HG03280 (cell line): Measurements from ENCODE around the gene CACNG4.

Experiments
- ATAC-seq: cut with Tn5 transposase; IDR thresholded peaks from one replicate; pipeline ENCODE4 v1.9.1; 2021; ENCODE audit warnings: mild to moderate bottlenecking, moderate library complexity; ENCODE audit not compliant: unreplicated experiment

CACNG4 gene

GRCh38 chr17:66944351-66945146, 20.0 kb upstream of the CACNG4 start:
- ATAC-seq: no peak

DNA sequence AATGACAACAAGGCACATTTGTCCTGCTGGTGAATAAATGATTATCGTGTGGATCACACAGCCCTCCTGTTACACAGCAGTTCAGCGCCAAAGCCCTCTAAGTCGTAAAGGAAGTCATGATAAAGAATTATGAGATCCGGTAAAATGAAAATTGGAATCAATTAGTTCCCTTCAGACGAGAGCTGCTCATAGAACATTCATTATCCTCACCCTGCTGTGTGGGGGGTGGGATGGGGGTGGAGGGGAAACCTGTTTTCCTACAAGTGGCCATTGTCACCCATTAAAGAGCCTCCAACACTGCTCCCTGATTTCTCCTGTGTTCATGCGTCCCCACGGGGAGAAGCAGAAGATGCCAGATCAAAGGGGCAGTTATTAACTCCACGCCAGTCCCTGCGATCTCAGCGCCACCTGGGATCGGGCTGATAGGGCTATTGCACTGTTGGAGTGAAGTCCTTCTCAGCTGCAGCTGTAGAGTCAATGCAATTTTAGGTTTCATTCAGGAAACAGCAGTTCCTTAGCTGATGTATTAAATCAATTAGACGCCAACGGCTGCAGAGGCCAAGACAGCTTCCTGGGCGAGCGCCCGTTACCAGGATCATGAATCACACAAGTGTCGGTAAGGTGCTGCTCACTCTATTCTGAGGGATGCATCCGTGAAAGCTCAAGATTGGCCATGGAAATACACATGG, 19.2 kb upstream of the CACNG4 start:
- ATAC-seq: no peak

GRCh38 chr17:66946251-66946650, 18.3 kb upstream of the CACNG4 start:
- no peak for ATAC-seq

DNA sequence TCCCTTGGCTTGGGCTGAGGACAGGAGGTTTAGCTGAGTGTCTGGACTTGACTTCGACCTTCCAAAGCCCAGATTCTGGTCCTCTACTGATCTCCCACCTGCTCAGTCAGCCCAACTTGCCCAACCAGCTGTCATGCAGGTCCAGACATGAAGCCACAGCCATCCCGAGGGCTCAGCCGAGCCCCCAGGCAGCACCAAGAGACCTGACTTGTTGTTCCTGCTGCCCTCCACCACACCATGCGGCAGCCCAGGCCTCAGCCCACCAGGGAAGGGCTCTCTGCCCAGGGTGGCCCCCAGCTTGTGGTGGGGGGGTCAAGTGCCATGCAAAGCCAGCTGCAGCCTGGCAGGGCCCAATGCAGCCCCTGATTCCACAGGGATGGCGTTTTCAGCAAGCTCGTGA, 17.2 kb upstream of the CACNG4 start:
- no peak for ATAC-seq

- ATAC-seq: no peak
These were observed 16.3 kb upstream of the CACNG4 start for GRCh38 chr17:66948061-66948750.

DNA sequence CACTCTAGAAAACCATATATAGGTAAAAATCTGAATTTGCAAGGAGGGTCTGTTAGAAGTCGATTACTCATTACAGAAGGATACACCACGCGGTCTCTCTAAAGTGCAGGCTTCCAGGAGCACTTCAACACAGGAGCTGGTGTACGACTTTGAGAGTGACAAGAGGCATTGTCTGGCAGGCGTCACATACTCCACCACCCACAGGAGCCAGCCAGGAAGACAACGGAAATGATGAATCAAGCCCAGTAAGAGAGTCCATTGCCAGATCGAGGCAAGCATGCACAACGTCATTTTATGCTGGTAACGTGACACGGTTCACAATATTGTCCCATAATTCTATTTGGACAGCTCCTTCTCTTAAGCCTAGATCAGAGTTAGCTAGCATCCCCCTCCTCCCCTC, 15.0 kb upstream of the CACNG4 start:
- no peak for ATAC-seq

GRCh38 chr17:66950325-66950724, 14.2 kb upstream of the CACNG4 start:
- ATAC-seq: no peak

DNA sequence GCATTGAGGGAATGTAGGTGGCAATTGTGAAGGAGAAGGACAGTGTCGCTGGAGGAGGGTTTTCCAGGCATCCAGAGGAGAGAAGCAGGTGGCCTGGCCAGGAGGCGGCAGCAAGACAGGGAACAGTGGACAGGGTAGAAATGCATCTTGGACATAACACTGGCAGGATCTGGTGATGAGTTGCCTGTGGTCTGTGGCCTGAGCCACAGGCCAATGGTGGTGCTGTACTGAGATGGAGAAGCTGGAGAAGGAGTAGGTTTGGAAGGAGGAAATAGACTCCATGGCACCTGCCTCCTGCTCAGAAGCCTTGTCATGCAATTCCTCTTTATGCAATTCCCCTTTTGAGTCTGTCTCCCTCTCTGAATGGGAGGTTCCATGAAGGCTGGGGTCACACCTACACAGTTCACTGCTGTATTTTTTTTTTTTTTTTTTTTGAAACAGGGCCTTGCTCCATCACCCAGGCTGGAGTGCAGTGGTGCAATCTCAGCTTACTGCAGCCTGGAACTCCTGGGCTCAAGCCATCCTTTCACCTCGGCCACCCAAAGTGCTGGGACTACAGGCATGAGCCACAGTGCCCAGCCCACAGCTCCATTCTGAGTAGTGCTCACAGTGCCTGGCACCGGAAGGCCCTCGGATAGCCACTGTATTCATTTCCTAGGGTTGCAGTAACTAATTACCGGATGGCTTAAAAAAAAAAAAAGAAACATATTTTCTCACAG, 13.5 kb upstream of the CACNG4 start:
- ATAC-seq: no peak

DNA sequence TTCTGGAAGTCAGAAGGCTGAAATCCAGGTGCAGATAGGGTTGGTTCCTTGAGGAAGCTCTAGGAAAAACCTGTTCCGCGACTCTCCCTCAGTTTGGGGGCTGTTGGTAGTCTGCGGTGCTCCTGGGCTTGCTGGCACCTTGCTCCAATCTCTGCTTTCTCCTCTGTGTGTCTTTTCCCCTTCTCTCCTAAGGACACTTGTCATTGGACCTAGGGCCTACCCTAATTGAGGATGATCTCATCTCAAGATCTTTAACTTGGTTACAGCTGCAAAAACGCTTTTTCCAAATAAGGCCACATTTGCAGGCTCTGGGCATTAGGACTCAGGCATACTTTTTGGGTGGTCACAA, 12.9 kb upstream of the CACNG4 start:
- no peak for ATAC-seq

DNA sequence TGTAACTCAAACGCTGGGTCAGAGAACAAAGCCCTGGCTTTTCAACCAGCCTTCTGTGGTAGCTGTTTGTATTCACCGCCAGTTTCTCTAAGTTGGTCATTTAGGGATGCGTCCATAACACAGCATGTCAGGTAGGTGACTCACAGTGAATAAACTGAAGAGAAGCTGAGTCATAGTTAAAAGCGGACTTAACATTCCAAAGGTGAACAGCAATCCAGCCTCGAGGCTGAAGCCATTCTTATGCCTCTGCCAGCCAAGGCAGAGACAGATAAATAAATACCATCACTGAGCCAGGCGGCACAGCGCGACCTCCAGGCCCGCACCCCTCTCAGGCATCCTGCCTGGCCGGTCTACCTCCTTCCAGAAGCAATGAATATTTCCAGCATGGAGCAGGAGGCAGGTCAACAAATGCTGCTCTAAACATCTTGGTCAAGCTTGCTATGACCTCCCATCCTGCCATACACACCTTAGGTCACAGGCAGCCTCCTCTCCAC, 12.4 kb upstream of the CACNG4 start:
- no peak for ATAC-seq

DNA sequence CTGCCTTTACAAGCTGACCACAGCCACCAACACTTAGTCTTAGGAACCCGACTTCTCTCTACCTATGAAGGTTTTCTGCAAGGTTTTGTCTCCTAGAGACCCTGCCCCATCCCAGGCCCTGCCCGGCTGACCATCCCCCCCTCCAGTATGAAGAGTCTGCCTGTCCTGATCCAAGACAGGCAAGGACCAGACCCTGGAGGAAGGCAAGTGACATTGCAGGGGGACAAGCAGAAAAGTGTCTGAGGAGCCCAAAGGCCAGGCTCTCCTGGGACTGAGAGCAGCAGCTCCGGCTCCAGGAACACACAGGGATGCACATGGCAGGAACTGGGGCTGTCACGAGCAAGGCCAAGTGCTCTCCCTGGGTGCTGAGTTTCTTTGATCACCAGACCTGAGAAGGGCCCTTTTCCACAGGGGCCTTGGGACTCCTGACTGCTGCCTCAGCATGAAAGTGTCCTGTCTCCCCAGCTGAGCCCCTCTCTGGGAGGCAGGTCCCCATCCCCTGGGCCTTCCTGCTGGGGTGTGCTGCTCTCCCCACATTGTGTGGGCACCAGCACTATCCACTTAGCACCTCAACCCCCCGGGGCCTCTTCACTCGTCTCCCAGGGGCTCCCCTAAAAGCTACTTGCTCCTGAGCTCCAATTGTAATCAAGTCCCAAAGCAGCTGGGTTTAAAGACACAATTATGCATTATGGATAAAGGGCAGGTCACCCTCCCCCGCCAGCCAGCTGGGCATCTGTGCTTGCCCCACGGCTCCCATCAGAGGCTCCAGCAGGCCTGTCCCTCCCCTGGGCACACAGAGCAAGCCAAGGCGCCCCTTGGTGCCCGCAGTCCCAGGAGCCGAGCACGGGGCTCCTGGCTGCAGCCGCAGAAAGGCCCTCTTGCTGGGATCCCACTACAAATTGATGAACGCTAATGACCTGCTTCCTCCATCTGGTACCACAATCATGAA, 11.6 kb upstream of the CACNG4 start:
- ATAC-seq: no peak

- ATAC-seq: no peak
These were observed 10.9 kb upstream of the CACNG4 start for GRCh38 chr17:66953630-66954020.

GRCh38 chr17:66954632-66955031, 9.9 kb upstream of the CACNG4 start:
- ATAC-seq: no peak

- no peak for ATAC-seq
These were observed 8.7 kb upstream of the CACNG4 start for GRCh38 chr17:66955821-66956220.

DNA sequence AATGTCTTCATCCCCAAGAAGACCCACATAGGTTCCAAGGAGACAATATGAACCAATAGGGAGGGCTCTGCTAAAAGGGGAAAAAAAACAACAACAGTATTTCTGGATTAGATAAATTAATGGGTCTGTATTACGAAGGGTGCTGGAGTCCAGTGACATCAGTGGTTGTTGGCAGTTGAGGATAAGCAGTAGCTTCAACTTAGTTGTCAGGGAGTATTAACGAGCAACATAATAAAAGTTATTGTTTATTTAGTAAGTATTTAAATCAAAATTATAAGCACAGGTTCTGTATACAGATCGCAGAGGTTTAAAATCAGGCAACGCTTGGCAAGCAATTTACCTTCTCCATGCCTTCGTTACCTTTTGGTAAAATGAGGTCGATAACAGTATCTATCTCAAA, 7.6 kb upstream of the CACNG4 start:
- ATAC-seq: no peak

GRCh38 chr17:66957343-66957742, 7.2 kb upstream of the CACNG4 start:
- ATAC-seq: no peak

DNA sequence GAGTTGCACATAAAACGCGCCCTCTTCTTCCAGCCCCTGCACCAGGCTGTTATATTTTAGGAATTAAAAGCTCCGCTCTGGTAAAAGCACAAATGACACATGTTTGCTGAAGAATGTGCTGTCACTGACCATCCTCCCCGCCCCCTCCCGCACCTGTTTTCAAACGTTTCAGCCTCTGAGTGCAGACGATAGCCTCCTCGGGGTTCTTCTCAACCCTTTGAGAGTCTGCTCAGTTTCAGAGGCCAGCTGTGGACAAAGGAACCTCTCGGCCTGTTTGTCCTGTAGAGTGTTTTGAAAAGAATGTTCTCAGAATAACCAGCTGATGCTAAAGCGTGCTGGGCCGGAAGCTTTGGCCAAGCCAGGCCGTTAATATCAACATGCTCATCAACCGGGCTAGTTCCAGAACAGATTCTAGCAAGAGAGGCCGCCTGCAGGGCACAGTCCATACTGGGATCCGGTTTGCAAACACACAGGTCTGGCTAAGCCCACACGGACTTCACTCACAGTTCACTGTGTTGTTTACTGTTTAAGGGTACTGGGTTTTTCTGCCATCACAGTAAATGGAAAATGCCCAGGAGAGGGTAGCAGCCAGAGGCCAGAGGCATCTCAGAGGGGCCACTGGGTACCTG, 6.4 kb upstream of the CACNG4 start:
- no peak for ATAC-seq

- no peak for ATAC-seq
These were observed 4.7 kb upstream of the CACNG4 start for GRCh38 chr17:66959641-66960375.

DNA sequence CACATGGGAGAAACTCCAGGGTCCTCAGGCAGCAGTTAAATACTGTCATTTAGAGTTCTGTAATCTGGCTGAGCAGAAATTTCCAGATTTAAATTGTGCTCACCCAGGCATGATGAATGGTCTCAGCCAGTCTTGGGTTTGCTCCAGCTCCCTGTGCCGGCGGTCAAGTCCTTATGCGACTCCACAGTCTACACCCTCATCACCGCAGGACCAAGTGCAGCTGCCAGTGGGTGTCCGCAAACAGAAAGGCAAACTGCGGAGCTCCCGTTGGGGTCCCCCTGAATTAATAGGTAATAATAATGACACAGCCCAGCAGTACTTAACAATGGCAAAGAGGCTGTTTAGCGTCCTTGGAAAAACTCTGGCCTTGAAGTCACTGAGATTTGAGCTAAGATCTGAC, 3.9 kb upstream of the CACNG4 start:
- no peak for ATAC-seq
